BLaER1 treated with 17β-estradiol and CSF1 and Interleukin-3, amounts not matched to agents 10 nM and 100 nM (cell line): ENCODE results near the gene STK32C.

Source experiments
- H3K27ac ChIP-seq, 11 experiments: shearing (Covaris generic); formaldehyde crosslinking; 2 replicates each; pipeline ENCODE4 v1.8.1; 2022
- H3K27me3 ChIP-seq, 11 experiments: shearing (Covaris generic); formaldehyde crosslinking; 2 replicates each; pipeline ENCODE4 v1.8.1; 2022
- H3K36me3 ChIP-seq, 11 experiments: shearing (Covaris generic); formaldehyde crosslinking; 2 replicates each; pipeline ENCODE4 v1.8.1; 2022
- H3K4me1 ChIP-seq, 10 experiments: shearing (Covaris generic); formaldehyde crosslinking; 2 replicates each; pipeline ENCODE4 v1.8.1; 2022
- H3K4me2 ChIP-seq, 11 experiments: shearing (Covaris generic); formaldehyde crosslinking; 2 replicates each; pipeline ENCODE4 v1.8.1; 2022
- H3K4me3 ChIP-seq, 10 experiments: shearing (Covaris generic); formaldehyde crosslinking; 2 replicates each; pipeline ENCODE4 v1.8.1; 2022
- H3K9ac ChIP-seq, 11 experiments: shearing (Covaris generic); formaldehyde crosslinking; 2 replicates each; pipeline ENCODE4 v1.8.1; 2022
- H3K9me3 ChIP-seq, 11 experiments: shearing (Covaris generic); formaldehyde crosslinking; replicated peaks in 1 of 11; 2 replicates each; pipeline ENCODE4 v1.8.1; 2022
- H4K20me1 ChIP-seq, 11 experiments: shearing (Covaris generic); formaldehyde crosslinking; 2 replicates each; pipeline ENCODE4 v1.8.1; 2022
- Cebpa-rat ChIP-seq, 11 experiments: shearing (Covaris generic); IDR thresholded peaks; 2 replicates each; pipeline ENCODE4 v1.8.1; 2022

Gene STK32C

GRCh38 chr10:132169031-132169765, 138.6 kb downstream of the STK32C start:
- H3K4me3 ChIP-seq: no peak overlapping the region
- H3K36me3 ChIP-seq: no peaks in the 10 kb centered on the region
- H3K9ac ChIP-seq: no peak overlapping the region
- peak overlapping the region in 8 of 11 experiments; percentile 74 to 97 (median 86); a peak in 15 of 22 replicates for H3K4me2 ChIP-seq
- H3K27ac ChIP-seq: no peak overlapping the region
- no peaks in the 10 kb centered on the region; a peak in 1 of 22 replicates for H3K9me3 ChIP-seq
- peaks cover 48 to 85% (median 73%) of the 10 kb centered on the region in 10 experiments for H3K4me1 ChIP-seq
- TF ChIP-seq Cebpa-rat (IDR thresholded peaks at IDR 0.05): no peak
- H4K20me1 ChIP-seq: peaks cover 0 to 37% (median 16%) of the 10 kb centered on the region in 11 experiments; a peak in 17 of 22 replicates
- peaks cover 0 to 50% (median 11%) of the 10 kb centered on the region in 11 experiments; a peak in 15 of 22 replicates for H3K27me3 ChIP-seq

DNA sequence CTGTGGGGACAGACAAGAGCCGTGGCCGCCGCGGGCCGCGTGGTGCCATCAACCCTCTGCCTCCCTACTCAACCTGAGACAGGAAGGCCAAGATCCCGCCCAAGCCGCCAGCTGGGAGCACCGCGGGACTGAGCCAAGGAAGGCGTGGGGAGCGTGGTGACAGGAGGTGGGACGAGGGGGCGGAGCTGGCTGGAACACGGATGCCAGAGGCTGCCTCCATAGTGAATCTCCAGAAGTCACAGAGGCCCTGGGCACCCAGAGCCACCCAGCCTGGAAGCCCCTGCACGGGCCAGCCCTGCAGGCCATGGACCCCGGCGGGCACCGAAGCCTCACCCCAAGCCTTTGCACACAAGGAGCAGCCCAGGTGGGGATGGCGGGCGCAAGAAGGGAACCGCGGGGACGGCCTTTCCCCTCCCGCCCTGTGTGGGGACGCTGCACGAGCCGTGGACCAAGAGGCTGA, 139.1 kb downstream of the STK32C start:
- Histone ChIP-seq H3K9ac (no peak overlapping the region), H3K4me1 (peaks cover 54 to 91% (median 79%) of the 10 kb centered on the region in 10 experiments), H3K36me3 (no peaks in the 10 kb centered on the region), H3K9me3 (no peaks in the 10 kb centered on the region), H4K20me1 (peaks cover 0 to 43% (median 16%) of the 10 kb centered on the region in 11 experiments; a peak in 17 of 22 replicates), H3K27ac (no peak overlapping the region), H3K4me2 (peak overlapping the region in 6 of 11 experiments; percentile 12 to 97 (median 82); a peak in 7 of 22 replicates), H3K27me3 (peaks cover 0 to 56% (median 11%) of the 10 kb centered on the region in 11 experiments; a peak in 15 of 22 replicates), H3K4me3 (no peak overlapping the region)
- no peak for TF ChIP-seq Cebpa-rat (IDR thresholded peaks at IDR 0.05)

DNA sequence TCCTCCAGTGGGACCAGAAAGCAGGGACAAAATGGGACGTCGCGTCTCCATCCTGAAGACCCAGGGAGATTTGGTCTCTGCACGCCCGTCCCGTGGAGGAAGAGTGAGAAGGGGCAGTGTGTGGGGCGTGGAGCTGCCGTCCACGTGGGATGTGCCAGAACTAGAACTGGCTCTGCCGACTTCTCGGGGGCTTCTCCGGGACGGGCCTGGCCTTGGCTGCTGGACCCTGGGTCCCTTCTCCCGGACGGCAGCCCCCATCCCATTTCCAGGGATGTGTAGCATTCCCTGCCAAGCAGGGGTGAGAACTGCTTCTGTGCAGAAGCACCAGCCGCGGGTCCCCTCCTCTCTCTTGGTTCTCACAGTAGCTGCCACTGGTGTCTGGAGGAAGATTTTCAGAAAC, 139.8 kb downstream of the STK32C start:
- H3K36me3 ChIP-seq: no peaks in the 10 kb centered on the region
- peaks cover 0 to 44% (median 16%) of the 10 kb centered on the region in 11 experiments; a peak in 17 of 22 replicates for H4K20me1 ChIP-seq
- TF ChIP-seq Cebpa-rat (IDR thresholded peaks at IDR 0.05): no peak

DNA sequence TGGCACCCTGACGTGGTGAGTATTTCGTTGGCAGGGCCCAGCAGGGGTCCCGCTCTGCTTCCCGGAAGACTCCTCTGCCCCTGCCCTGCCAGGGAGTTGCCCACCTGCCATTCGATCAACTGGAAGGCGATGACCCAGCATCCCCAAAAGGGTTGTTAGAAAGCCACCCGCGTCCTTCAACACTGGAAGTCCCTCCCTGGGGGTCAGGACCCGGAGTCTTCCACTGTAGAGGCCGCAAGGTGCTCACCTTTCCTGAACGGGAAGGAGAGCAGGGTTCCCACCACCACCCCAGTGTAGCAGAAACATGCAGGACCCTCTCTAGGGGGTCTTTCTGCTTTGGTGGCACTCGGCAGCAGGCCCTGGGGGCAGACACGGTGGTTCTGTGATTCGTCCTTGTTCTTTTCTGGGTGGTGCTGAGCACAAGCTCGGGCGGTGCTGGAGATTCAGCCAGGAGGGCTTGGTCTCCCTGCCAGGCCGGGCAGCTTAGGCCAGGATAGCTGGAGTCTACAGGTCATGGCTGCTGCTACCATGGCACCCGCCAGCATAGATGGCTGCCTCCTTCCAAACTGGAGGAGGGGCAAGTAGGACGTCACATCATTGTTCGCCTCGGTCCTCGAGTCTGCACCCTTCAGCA, 140.6 kb downstream of the STK32C start:
- Histone ChIP-seq H3K4me3 (peak overlapping the region in 1 of 10 experiments; percentile 15; a peak in 2 of 20 replicates), H3K9ac (peak overlapping the region in 3 of 11 experiments; percentile 18 to 57 (median 21); a peak in 2 of 22 replicates), H3K4me1 (peaks cover 64 to 98% (median 86%) of the 10 kb centered on the region in 10 experiments), H3K27ac (peak overlapping the region in 3 of 11 experiments; percentile 7 to 46 (median 34); a peak in 2 of 22 replicates), H3K27me3 (peaks cover 0 to 59% (median 10%) of the 10 kb centered on the region in 11 experiments; a peak in 15 of 22 replicates), H4K20me1 (peaks cover 0 to 45% (median 16%) of the 10 kb centered on the region in 11 experiments; a peak in 17 of 22 replicates), H3K4me2 (peak overlapping the region; percentile 60 to 97 (median 88)), H3K36me3 (no peaks in the 10 kb centered on the region), H3K9me3 (no peaks in the 10 kb centered on the region)
- no peak for TF ChIP-seq Cebpa-rat (IDR thresholded peaks at IDR 0.05)

More for the DNA sequence above, 139.8 kb downstream of the STK32C start:
- H3K27me3 ChIP-seq: peaks cover 0 to 62% (median 11%) of the 10 kb centered on the region in 11 experiments; a peak in 15 of 22 replicates
- H3K4me1 ChIP-seq: peaks cover 60 to 97% (median 85%) of the 10 kb centered on the region in 10 experiments
- peak overlapping the region in 1 of 11 experiments; percentile 88; a peak in 1 of 22 replicates for H3K4me2 ChIP-seq
- H3K9ac ChIP-seq: no peak overlapping the region
- no peak overlapping the region for H3K4me3 ChIP-seq
- H3K9me3 ChIP-seq: no peaks in the 10 kb centered on the region
- H3K27ac ChIP-seq: no peak overlapping the region

DNA sequence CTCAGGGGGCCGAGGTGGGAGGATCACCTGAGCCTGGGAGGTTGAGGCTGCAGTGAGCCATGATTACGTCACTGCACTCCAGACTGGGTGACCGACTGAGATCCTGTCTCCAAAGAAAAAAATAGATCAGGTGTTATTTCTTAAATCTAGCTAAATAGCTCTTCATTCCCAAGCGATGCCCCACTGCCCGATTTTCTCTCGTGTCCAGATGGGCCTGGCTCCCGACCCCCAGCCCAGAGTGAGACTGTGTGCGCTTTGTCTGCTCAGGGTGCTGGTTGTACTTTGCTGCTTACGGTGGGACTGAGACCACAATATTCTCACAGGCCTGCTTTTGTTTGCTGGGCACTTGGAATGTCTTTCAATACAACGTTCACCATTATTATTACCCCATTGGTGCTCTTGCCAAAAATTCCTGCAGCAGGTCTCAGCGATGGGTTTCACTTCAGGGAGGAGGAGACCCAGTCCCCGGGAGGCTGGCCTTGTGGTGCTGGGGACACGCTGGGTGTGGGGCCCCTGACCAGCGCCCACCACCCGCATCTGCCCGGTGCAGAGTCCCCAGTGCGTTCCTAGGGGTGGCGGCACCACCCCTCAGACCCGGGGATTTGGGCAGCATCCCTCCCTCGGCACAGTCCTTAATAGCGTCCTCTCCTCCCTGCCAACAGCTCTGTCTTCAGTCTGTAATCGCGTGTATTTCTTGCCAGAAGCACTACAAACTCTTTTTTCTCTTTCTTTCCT, 141.4 kb downstream of the STK32C start:
- Histone ChIP-seq H3K9ac (peak overlapping the region in 5 of 11 experiments; percentile 14 to 57 (median 21); a peak in 6 of 22 replicates), H3K4me3 (peak overlapping the region in 2 of 10 experiments; percentile 15 to 28; a peak in 2 of 20 replicates), H3K36me3 (no peaks in the 10 kb centered on the region), H3K27me3 (peaks cover 0 to 51% (median 10%) of the 10 kb centered on the region in 11 experiments; a peak in 13 of 22 replicates), H3K4me2 (peak overlapping the region; percentile 60 to 97 (median 88)), H3K9me3 (no peaks in the 10 kb centered on the region), H3K27ac (peak overlapping the region in 3 of 11 experiments; percentile 7 to 46 (median 34); a peak in 2 of 22 replicates), H3K4me1 (peaks cover 67 to 98% (median 86%) of the 10 kb centered on the region in 10 experiments), H4K20me1 (peaks cover 0 to 43% (median 14%) of the 10 kb centered on the region in 11 experiments; a peak in 17 of 22 replicates)
- no peak for TF ChIP-seq Cebpa-rat (IDR thresholded peaks at IDR 0.05)

DNA sequence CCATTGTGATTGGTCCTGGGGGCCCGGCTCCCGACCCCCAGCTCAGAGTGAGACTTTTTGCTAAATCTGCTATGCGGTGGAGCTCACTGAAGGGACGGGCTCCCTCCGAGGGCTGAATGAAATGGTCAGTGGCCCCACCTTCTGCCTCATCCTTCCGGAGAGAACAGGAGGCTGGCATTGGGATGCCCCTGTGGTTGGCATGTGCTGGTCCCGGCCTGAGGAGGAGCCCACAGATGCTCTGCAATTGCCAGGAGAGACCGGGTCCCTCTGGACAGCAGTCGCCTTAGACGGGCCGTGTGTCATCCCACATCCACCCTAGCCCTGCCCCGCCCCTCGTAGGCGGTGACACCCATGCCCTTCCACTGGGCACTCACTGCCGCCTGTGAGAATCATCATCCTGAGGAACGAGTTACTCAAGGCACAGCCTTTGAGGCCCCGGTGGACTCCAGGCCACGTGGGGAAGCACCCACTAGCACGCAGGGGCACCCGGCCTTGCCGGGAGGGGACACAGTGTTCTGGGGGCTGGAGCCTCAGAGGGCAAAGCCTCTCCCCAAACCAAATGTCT, 142.3 kb downstream of the STK32C start:
- no peak overlapping the region for H3K4me3 ChIP-seq
- no peak for TF ChIP-seq Cebpa-rat (IDR thresholded peaks at IDR 0.05)
- no peaks in the 10 kb centered on the region for H3K36me3 ChIP-seq
- peaks cover 0 to 42% (median 10%) of the 10 kb centered on the region in 11 experiments; a peak in 12 of 22 replicates for H3K27me3 ChIP-seq
- no peak overlapping the region for H3K9ac ChIP-seq
- peaks cover 59 to 90% (median 79%) of the 10 kb centered on the region in 10 experiments for H3K4me1 ChIP-seq
- no peak overlapping the region for H3K27ac ChIP-seq
- peaks cover 0 to 34% (median 7%) of the 10 kb centered on the region in 11 experiments; a peak in 17 of 22 replicates for H4K20me1 ChIP-seq
- H3K4me2 ChIP-seq: peak overlapping the region in 10 of 11 experiments; percentile 22 to 97 (median 92); a peak in 18 of 22 replicates
- H3K9me3 ChIP-seq: no peaks in the 10 kb centered on the region

DNA sequence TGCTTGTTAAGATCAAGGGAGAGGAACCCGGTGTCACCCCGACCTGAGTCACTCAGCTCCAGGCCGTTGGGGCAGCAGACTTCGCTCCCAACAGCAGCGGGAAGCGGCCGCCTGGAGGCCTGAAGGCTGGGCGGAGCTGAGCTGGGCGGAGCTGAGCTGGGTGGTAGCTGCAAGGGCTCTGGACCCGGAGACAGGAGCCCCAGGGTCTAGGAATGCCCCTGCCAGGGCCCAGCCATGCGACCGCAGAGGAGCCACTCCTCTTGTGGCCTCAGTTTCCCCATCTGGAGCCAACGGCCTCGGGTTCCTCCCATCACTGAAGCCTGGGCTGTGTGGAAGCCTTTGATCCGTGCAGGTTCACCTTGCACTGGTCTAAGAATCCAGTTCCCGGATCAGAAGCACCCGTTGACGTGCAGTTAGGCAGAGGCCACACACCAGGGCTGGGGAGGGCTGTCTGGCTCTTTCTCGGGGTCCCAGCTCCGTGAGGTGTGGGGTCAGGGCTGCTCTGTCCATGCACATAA, 142.9 kb downstream of the STK32C start:
- no peaks in the 10 kb centered on the region for H3K9me3 ChIP-seq
- H3K4me2 ChIP-seq: peak overlapping the region; percentile 72 to 97 (median 88); a peak in 20 of 22 replicates
- no peak overlapping the region for H3K9ac ChIP-seq
- H3K36me3 ChIP-seq: no peaks in the 10 kb centered on the region
- peaks cover 52 to 83% (median 72%) of the 10 kb centered on the region in 10 experiments for H3K4me1 ChIP-seq
- H4K20me1 ChIP-seq: peaks cover 0 to 27% (median under 1%) of the 10 kb centered on the region in 11 experiments; a peak in 10 of 22 replicates
- no peak for TF ChIP-seq Cebpa-rat (IDR thresholded peaks at IDR 0.05)
- H3K27me3 ChIP-seq: peaks cover 0 to 36% (median 7%) of the 10 kb centered on the region in 11 experiments; a peak in 12 of 22 replicates
- H3K4me3 ChIP-seq: no peak overlapping the region
- no peak overlapping the region for H3K27ac ChIP-seq
